WTC11 (cell line): ENCODE measurements around the gene MYOM3.

Experiments used
- CREM ChIP-seq: sonication (generic); formaldehyde crosslinking; IDR thresholded peaks from 2 replicates; pipeline ENCODE4 v1.8.1; 2022; ENCODE audit warnings: mild to moderate bottlenecking, missing genetic modification reagents, moderate library complexity
- FOXP1 ChIP-seq: sonication (generic); formaldehyde crosslinking; IDR thresholded peaks from 2 replicates; pipeline ENCODE4 v1.8.0; 2022; ENCODE audit warnings: missing genetic modification reagents, mild to moderate bottlenecking, moderate library complexity, borderline replicate concordance
- IRF2 ChIP-seq: sonication (generic); formaldehyde crosslinking; IDR thresholded peaks from 2 replicates; pipeline ENCODE4 v1.8.0; 2022; ENCODE audit warnings: low read depth, missing genetic modification reagents, borderline replicate concordance
- MXD4 ChIP-seq: fragments of 250-450 bp; sonication (Bioruptor Pico); IDR thresholded peaks from 2 replicates; pipeline ENCODE4 v1.8.0; 2021; ENCODE audit warnings: mild to moderate bottlenecking, moderate library complexity, borderline replicate concordance
- SP1 ChIP-seq: sonication (generic); formaldehyde crosslinking; conservative IDR thresholded peaks from 2 replicates; pipeline ENCODE4 v1.8.1; 2022; ENCODE audit warnings: missing genetic modification reagents
- TF ChIP-seq, protein P1 (sequence below): sonication (generic); formaldehyde crosslinking; IDR thresholded peaks from 2 replicates; pipeline ENCODE4 v1.8.1; 2022; ENCODE audit warnings: low read depth, mild to moderate bottlenecking, moderate library complexity, missing genetic modification reagents, borderline replicate concordance

DNA sequence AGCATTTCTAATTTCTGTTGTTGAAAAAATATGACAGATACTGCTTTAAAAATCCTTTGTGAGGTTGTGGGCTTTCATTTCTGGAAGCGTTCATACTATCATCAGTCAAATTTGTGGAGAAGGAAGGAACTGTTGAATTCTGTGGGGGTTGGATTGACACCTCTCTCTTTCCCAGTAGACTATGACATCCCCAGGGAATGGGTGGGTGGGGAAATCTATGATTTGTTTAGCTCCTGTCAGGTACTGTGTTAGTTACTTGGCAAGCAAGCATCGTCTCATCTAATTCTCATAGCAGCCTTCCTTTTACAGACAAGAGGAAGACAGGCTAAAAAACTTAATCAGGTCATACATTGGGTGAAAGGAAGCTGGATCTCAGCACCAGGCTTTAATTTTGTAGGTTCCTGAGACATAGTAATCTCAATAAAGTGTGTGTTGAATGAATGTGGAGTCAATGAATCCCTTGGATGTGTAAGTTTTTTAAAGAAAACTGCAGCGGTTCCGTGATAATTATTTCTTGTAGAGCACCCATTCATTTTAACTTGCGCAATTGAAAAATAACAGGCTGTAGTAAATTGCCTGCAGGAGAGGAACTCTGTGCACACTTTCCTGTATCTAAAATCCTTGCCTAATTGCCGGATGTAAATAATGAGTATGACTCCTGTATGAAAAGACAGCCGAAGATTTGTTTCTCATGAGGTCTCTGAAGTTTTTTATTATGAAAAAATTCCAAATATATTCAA lies 60.6 kb downstream of the MYOM3 start:
- TF ChIP-seq, protein P1, sequence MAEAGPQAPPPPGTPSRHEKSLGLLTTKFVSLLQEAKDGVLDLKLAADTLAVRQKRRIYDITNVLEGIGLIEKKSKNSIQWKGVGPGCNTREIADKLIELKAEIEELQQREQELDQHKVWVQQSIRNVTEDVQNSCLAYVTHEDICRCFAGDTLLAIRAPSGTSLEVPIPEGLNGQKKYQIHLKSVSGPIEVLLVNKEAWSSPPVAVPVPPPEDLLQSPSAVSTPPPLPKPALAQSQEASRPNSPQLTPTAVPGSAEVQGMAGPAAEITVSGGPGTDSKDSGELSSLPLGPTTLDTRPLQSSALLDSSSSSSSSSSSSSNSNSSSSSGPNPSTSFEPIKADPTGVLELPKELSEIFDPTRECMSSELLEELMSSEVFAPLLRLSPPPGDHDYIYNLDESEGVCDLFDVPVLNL (CRISPR knock-in tag) = no peak
- no peak for TF ChIP-seq SP1 (CRISPR knock-in tag)
- no peak for TF ChIP-seq CREM (CRISPR knock-in tag)
- TF ChIP-seq IRF2 (CRISPR knock-in tag) = no peak
- no peak for TF ChIP-seq MXD4
- TF ChIP-seq FOXP1 = no peak
